DMS153 treated with DMSO at 0.1 percent for 48 hours (cell line): ENCODE measurements around the gene TMEM178B.

Experiments
- DNase-seq: peaks from one replicate; lab custom pipeline; 2025; ENCODE audit not compliant: unreplicated experiment; lab: John Stamatoyannopoulos, UW

Gene TMEM178B

GRCh38 chr7:141349338-141349737 lies 275.5 kb downstream of the TMEM178B start:
- DNase-seq: no peak

- DNase-seq: no peak
Measured at GRCh38 chr7:141349804-141350203, 275.9 kb downstream of the TMEM178B start.

GRCh38 chr7:141351175-141351574 lies 277.3 kb downstream of the TMEM178B start:
- DNase-seq: no peak

- no peak for DNase-seq
Measured at GRCh38 chr7:141352955-141353354, 279.1 kb downstream of the TMEM178B start.

GRCh38 chr7:141354251-141354650 lies 280.4 kb downstream of the TMEM178B start:
- DNase-seq: no peak

GRCh38 chr7:141355032-141355431 lies 281.2 kb downstream of the TMEM178B start:
- DNase-seq: no peak

GRCh38 chr7:141356161-141356560 lies 282.3 kb downstream of the TMEM178B start:
- no peak for DNase-seq

GRCh38 chr7:141358386-141358785 lies 284.5 kb downstream of the TMEM178B start:
- DNase-seq: no peak

GRCh38 chr7:141359262-141359661 lies 285.4 kb downstream of the TMEM178B start:
- no peak for DNase-seq

GRCh38 chr7:141359740-141360415 lies 286.0 kb downstream of the TMEM178B start:
- DNase-seq: no peak

- DNase-seq: no peak
Measured at GRCh38 chr7:141360416-141360760, 286.5 kb downstream of the TMEM178B start.

- no peak for DNase-seq
Measured at GRCh38 chr7:141360803-141361202, 286.9 kb downstream of the TMEM178B start.

GRCh38 chr7:141361479-141361878 lies 287.6 kb downstream of the TMEM178B start:
- DNase-seq: no peak

GRCh38 chr7:141361960-141362359 lies 288.1 kb downstream of the TMEM178B start:
- no peak for DNase-seq

GRCh38 chr7:141362580-141363435 lies 288.9 kb downstream of the TMEM178B start:
- DNase-seq: no peak

- no peak for DNase-seq
Measured at GRCh38 chr7:141363748-141364147, 289.9 kb downstream of the TMEM178B start.

GRCh38 chr7:141366091-141366621 lies 292.3 kb downstream of the TMEM178B start:
- DNase-seq: no peak

GRCh38 chr7:141369422-141369821 lies 295.6 kb downstream of the TMEM178B start:
- DNase-seq: no peak

GRCh38 chr7:141370178-141370577 lies 296.3 kb downstream of the TMEM178B start:
- DNase-seq: no peak

GRCh38 chr7:141370650-141371049 lies 296.8 kb downstream of the TMEM178B start:
- no peak for DNase-seq

GRCh38 chr7:141374425-141374824 lies 300.6 kb downstream of the TMEM178B start:
- no peak for DNase-seq

- DNase-seq: no peak
Measured at GRCh38 chr7:141375442-141375841, 301.6 kb downstream of the TMEM178B start.
